ENCODE results near the gene PPIL1. TPM values are rescaled to one million over a fixed set of nuclear protein-coding genes. Genes with fewer than 3 reads are reported as not detected.

The PPIL1 gene
- total and polyA plus RNA-seq, 2 of the 13 experiments (the other 11 are each of a cell fraction or from before 2014, with no cell fraction given): 74.2 to 144 TPM

DNA sequence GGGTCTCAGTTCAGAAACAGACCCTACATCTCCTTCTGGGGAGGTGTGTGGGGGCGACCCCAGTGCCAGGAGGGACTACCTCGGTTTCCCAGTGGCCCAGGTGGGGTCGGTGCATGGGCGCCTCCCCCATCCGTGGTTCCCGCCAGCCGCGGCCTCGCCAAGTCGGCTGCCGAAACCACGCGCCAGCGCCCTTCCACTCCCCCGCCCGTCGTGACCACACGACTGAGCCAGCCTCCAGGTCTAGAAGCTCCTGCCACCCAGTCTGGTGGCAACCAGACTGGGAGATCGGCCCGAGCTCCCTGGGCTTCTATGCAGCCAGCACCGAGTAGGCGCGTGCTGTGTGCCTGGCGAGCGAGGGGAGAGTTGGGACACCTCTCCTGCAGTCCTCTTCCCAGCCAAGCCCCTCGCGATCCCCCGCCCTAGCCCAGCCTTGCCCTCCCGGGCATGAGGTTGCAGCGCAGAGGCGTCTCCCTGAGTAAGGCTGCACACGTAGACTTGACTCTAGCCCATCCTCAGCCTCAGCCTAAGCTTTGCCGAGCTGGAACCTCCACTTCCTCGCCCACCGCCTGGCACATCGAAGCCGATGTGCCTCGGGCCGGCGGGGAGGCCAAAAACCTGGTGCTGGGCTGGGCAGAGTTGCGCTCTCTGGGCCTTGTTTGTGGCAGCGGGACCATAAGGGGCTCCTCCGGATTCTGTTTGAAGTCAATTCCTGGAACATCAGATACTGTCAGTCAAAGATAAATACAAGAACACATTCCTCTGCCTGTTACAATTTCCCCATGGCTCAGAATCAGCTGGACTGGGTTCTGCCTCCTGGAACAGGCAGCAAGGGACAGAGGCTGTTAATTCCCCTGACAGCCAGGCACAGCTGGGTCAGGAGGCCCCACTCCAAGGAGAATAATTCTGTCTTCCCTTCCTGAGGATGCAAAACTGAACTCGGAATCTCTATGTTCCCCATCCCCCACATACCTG is 33.9 kb downstream of the PPIL1 start:
- in situ Hi-C loops (cut with HindIII; ENCODE audit: extremely low pct_ligation_motif_present, low pct_unique_long_range_greater_than_20kb): no loop called here
- peak overlapping the region; percentile 83 for H3K4me2 ChIP-seq (ENCODE audit: low read depth, low read length)
- peak; percentile 60 for FAIRE-seq
- intact Hi-C loops (cut with micrococcal nuclease; ENCODE audit: unreplicated experiment): no loop called here
- whole genome bisulfite sequencing (ENCODE audit: low lambda C conversion rate): 23% methylated on average over 16 of the region's 44 CpGs
- peaks cover 19 to 38% of the 10 kb centered on the region in 2 experiments for H3K27me3 ChIP-seq (ENCODE audit: control insufficient read depth in 1 of 2, insufficient read depth in 2 of 2, low read length in 2 of 2)
- H2AFZ ChIP-seq (ENCODE audit: low read length): no peak overlapping the region
- peak overlapping the region; percentile 41 for H3K9ac ChIP-seq (ENCODE audit: insufficient read depth, low read depth, low read length)
- H3K27ac ChIP-seq (ENCODE audit: extremely low read length, insufficient read depth, low read length): no peak overlapping the region
- peaks cover 43% of the 10 kb centered on the region for H3K4me1 ChIP-seq (ENCODE audit: insufficient read depth, low read length)
- no peaks in the 10 kb centered on the region for H3K79me2 ChIP-seq (ENCODE audit: insufficient read depth, low read length)
- no peaks in the 10 kb centered on the region for H4K20me1 ChIP-seq (ENCODE audit: insufficient read depth, low read length)
- peak overlapping the region; percentile 27 to 68 (median 49) for H3K4me3 ChIP-seq (replicated peaks in 1 of 3; ENCODE audit: insufficient read depth in 1 of 3, low read depth in 2 of 3, low read length in 3 of 3)
- H3K36me3 ChIP-seq (replicated peaks in 1 of 2; ENCODE audit: control insufficient read depth in 1 of 2, insufficient read depth in 2 of 2, low read length in 2 of 2): no peaks in the 10 kb centered on the region
- H3K9me3 ChIP-seq (ENCODE audit: low read length): no peaks in the 10 kb centered on the region
- ChIA-PET CTCF (ENCODE audit: low intra/inter-chr PET ratio, low total read pairs) (no interaction called here), POLR2A (interaction anchor here (1.5 kb wide), 1 partner anchor 11 kb away, joined by 7 read pairs; no protein-coding TSS in a partner anchor)
- DNase-seq (ENCODE audit: low spot score): peak; percentile 64
- peak; percentile 43 for ATAC-seq
- BruUV-seq (replicated peaks): no TSS peak
- TF ChIP-seq STAG1 (CRISPR knock-in tag; IDR thresholded peaks at IDR 0.05): no peak; the same call in 1 of the 2 replicates
- no peak for TF ChIP-seq ZNF484 (CRISPR knock-in tag; IDR thresholded peaks at IDR 0.05; ENCODE audit: borderline replicate concordance, low read depth)
- no peak for TF ChIP-seq ETS1 (CRISPR knock-in tag; IDR thresholded peaks at IDR 0.05)
- peak; percentile 24 for TF ChIP-seq DBP (CRISPR knock-in tag; IDR thresholded peaks at IDR 0.05; ENCODE audit: not compliant biosample characterization)
- TF ChIP-seq ZMAT3 (CRISPR knock-in tag; conservative IDR thresholded peaks at IDR 0.05): peak; percentile 66; the same call in 1 of the 2 replicates
- no peak for TF ChIP-seq GLMP (CRISPR knock-in tag; IDR thresholded peaks at IDR 0.05; ENCODE audit: borderline replicate concordance)
- no peak for TF ChIP-seq PAWR (CRISPR knock-in tag; IDR thresholded peaks at IDR 0.05; ENCODE audit: borderline replicate concordance)
- TF ChIP-seq POGK (CRISPR knock-in tag; conservative IDR thresholded peaks at IDR 0.05): 0 out of 2 replicates have a peak, but pooled peaks have one; percentile 26
- TF ChIP-seq AFF4 (CRISPR knock-in tag; IDR thresholded peaks at IDR 0.05): no peak
- TF ChIP-seq SP2 (CRISPR knock-in tag; IDR thresholded peaks at IDR 0.05): no peak
- no peak for TF ChIP-seq ZNF589 (CRISPR knock-in tag; conservative IDR thresholded peaks at IDR 0.05)
- no peak for TF ChIP-seq ZNF766 (CRISPR knock-in tag; IDR thresholded peaks at IDR 0.05; ENCODE audit: borderline replicate concordance)

Data from HepG2 (cell line).